Loucy (cell line): ENCODE measurements around the gene FOSB.

Experiments used
- CTCF ChIP-seq: fragments of 200-600 bp; sonication (generic); conservative IDR thresholded peaks from 2 replicates; pipeline ENCODE4 v1.5.1; 2014; ENCODE audit warnings: mild to moderate bottlenecking, antibody characterized with exemption, low read length
- EZH2phosphoT487 ChIP-seq: fragments of 200-600 bp; IDR thresholded peaks from 2 replicates; pipeline ENCODE4 v1.6.1; 2018; ENCODE audit warnings: antibody characterized with exemption, mild to moderate bottlenecking, moderate library complexity, borderline replicate concordance

- TF ChIP-seq CTCF: no peak
- TF ChIP-seq EZH2phosphoT487: no peak
Observed at GRCh38 chr19:45515081-45515624, 47.4 kb downstream of the FOSB start.
